Measurements from ENCODE around the gene PDCD1. TPM values are rescaled to one million over a fixed set of nuclear protein-coding genes. Genes with fewer than 3 reads are reported as not detected.
A peak's percentile ranks its signal among the peaks of the same experiment; 100 is the strongest.

Gene PDCD1
- total and polyA plus RNA-seq, 2 of the 13 experiments (the other 11 are each of a cell fraction or from before 2014, with no cell fraction given): 0.04 TPM; not detected in 1

DNA sequence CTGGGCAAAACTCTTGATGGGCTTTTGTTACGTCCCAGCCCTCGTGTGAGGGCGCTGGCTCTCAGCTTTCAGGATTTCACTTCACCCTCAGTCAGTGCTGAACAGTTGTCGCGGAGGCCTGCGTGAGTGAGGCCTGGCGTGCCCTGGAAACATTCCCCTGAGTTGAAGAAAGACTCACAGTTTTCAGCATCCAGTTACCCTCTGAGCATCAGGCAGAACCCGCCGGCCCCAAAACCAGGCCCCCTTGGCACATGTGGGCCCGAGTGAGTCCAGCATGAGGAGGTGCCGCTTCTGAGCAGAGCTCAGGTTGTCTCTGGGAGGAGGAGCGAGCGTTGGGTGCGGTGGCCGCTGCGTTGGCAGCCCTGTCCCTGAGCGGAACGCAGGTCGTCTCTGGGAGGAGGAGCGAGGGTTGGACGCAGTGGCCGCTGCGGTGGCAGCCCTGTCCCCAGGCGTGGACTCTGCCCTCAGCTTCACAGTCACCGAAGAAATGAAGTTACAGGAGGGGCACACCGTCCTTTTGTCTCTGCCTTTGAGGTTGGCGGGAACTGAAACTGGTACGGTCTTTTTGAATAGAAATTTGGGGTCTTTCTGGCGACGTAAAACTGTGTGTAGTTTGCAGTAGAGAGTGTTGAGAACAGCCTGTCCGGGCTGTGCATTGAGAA, 49.8 kb downstream of the PDCD1 start, which contains the start of gene NEU4 (continued):
- peak; percentile 91; the same call in 1 of the 2 replicates for TF ChIP-seq ZNF747 (CRISPR knock-in tag; IDR thresholded peaks at IDR 0.05; ENCODE audit: borderline replicate concordance)
- TF ChIP-seq SRSF1 (optimal IDR thresholded peaks at IDR 0.05; ENCODE audit: low read depth, low read length): peak; percentile 60
- TF ChIP-seq ZFX (CRISPR knock-in tag; IDR thresholded peaks at IDR 0.05; ENCODE audit: low read depth): peak; percentile 99
- TF ChIP-seq ZSCAN21 (CRISPR knock-in tag; IDR thresholded peaks at IDR 0.05; ENCODE audit: borderline replicate concordance): peak; percentile 97
- TF ChIP-seq KLF15 (CRISPR knock-in tag; IDR thresholded peaks at IDR 0.05; ENCODE audit: borderline replicate concordance): no peak
- no peak; the same call in none of the 2 replicates for TF ChIP-seq STAG1 (CRISPR knock-in tag; IDR thresholded peaks at IDR 0.05)
- TF ChIP-seq ZNF670 (CRISPR knock-in tag; IDR thresholded peaks at IDR 0.05; ENCODE audit: borderline replicate concordance): peak; percentile 93; the same call in 1 of the 2 replicates
- no peak for TF ChIP-seq ZNF660 (CRISPR knock-in tag; IDR thresholded peaks at IDR 0.05; ENCODE audit: borderline replicate concordance, low read depth)
- TF ChIP-seq, protein P1, sequence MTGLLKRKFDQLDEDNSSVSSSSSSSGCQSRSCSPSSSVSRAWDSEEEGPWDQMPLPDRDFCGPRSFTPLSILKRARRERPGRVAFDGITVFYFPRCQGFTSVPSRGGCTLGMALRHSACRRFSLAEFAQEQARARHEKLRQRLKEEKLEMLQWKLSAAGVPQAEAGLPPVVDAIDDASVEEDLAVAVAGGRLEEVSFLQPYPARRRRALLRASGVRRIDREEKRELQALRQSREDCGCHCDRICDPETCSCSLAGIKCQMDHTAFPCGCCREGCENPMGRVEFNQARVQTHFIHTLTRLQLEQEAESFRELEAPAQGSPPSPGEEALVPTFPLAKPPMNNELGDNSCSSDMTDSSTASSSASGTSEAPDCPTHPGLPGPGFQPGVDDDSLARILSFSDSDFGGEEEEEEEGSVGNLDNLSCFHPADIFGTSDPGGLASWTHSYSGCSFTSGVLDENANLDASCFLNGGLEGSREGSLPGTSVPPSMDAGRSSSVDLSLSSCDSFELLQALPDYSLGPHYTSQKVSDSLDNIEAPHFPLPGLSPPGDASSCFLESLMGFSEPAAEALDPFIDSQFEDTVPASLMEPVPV (CRISPR knock-in tag; IDR thresholded peaks at IDR 0.05): peak; percentile 98
- peak; percentile 97 for TF ChIP-seq ARID2 (CRISPR knock-in tag; IDR thresholded peaks at IDR 0.05; ENCODE audit: borderline replicate concordance)
- TF ChIP-seq, protein P2, sequence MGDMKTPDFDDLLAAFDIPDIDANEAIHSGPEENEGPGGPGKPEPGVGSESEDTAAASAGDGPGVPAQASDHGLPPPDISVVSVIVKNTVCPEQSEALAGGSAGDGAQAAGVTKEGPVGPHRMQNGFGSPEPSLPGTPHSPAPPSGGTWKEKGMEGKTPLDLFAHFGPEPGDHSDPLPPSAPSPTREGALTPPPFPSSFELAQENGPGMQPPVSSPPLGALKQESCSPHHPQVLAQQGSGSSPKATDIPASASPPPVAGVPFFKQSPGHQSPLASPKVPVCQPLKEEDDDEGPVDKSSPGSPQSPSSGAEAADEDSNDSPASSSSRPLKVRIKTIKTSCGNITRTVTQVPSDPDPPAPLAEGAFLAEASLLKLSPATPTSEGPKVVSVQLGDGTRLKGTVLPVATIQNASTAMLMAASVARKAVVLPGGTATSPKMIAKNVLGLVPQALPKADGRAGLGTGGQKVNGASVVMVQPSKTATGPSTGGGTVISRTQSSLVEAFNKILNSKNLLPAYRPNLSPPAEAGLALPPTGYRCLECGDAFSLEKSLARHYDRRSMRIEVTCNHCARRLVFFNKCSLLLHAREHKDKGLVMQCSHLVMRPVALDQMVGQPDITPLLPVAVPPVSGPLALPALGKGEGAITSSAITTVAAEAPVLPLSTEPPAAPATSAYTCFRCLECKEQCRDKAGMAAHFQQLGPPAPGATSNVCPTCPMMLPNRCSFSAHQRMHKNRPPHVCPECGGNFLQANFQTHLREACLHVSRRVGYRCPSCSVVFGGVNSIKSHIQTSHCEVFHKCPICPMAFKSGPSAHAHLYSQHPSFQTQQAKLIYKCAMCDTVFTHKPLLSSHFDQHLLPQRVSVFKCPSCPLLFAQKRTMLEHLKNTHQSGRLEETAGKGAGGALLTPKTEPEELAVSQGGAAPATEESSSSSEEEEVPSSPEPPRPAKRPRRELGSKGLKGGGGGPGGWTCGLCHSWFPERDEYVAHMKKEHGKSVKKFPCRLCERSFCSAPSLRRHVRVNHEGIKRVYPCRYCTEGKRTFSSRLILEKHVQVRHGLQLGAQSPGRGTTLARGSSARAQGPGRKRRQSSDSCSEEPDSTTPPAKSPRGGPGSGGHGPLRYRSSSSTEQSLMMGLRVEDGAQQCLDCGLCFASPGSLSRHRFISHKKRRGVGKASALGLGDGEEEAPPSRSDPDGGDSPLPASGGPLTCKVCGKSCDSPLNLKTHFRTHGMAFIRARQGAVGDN (CRISPR knock-in tag; IDR thresholded peaks at IDR 0.05): peak; percentile 99
- TF ChIP-seq ZNF629 (CRISPR knock-in tag; conservative IDR thresholded peaks at IDR 0.05): peak; percentile 96
- no peak for TF ChIP-seq HNRNPUL1 (IDR thresholded peaks at IDR 0.05; ENCODE audit: low read depth, low read length)
- no peak for TF ChIP-seq ZNF652 (CRISPR knock-in tag; IDR thresholded peaks at IDR 0.05; ENCODE audit: borderline replicate concordance, low read depth)
- no peak; the same call in 1 of the 2 replicates for TF ChIP-seq ZNF607 (CRISPR knock-in tag; IDR thresholded peaks at IDR 0.05; ENCODE audit: borderline replicate concordance)
- TF ChIP-seq ZNF768 (CRISPR knock-in tag; IDR thresholded peaks at IDR 0.05): peak; percentile 70
- TF ChIP-seq ZNF431 (CRISPR knock-in tag; IDR thresholded peaks at IDR 0.05; ENCODE audit: borderline replicate concordance, low read depth): peak; percentile 98
- TF ChIP-seq ZNF550 (CRISPR knock-in tag; IDR thresholded peaks at IDR 0.05; ENCODE audit: borderline replicate concordance): no peak
- 0 out of 2 replicates have a peak, but pooled peaks have one; percentile 64 for TF ChIP-seq ZFP1 (CRISPR knock-in tag; IDR thresholded peaks at IDR 0.05)
- TF ChIP-seq, protein P3, sequence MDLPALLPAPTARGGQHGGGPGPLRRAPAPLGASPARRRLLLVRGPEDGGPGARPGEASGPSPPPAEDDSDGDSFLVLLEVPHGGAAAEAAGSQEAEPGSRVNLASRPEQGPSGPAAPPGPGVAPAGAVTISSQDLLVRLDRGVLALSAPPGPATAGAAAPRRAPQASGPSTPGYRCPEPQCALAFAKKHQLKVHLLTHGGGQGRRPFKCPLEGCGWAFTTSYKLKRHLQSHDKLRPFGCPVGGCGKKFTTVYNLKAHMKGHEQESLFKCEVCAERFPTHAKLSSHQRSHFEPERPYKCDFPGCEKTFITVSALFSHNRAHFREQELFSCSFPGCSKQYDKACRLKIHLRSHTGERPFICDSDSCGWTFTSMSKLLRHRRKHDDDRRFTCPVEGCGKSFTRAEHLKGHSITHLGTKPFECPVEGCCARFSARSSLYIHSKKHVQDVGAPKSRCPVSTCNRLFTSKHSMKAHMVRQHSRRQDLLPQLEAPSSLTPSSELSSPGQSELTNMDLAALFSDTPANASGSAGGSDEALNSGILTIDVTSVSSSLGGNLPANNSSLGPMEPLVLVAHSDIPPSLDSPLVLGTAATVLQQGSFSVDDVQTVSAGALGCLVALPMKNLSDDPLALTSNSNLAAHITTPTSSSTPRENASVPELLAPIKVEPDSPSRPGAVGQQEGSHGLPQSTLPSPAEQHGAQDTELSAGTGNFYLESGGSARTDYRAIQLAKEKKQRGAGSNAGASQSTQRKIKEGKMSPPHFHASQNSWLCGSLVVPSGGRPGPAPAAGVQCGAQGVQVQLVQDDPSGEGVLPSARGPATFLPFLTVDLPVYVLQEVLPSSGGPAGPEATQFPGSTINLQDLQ (CRISPR knock-in tag; IDR thresholded peaks at IDR 0.05): peak; percentile 73; the same call in 1 of the 2 replicates
- TF ChIP-seq GATAD1 (CRISPR knock-in tag; IDR thresholded peaks at IDR 0.05): peak; percentile 71
- TF ChIP-seq THAP11 (CRISPR knock-in tag; IDR thresholded peaks at IDR 0.05): peak; percentile 78
